HG03095 (cell line): ENCODE data around the gene PLCH2.

ENCODE experiments used
- ATAC-seq: cut with Tn5 transposase; IDR thresholded peaks from one replicate; pipeline ENCODE4 v1.9.1; 2021; ENCODE audit warnings: moderate library complexity; ENCODE audit not compliant: unreplicated experiment

PLCH2 gene

GRCh38 chr1:2477791-2478499 is 1.9 kb downstream of the PLCH2 start:
- ATAC-seq: no peak

GRCh38 chr1:2479186-2479585 is 3.1 kb downstream of the PLCH2 start:
- no peak for ATAC-seq

DNA sequence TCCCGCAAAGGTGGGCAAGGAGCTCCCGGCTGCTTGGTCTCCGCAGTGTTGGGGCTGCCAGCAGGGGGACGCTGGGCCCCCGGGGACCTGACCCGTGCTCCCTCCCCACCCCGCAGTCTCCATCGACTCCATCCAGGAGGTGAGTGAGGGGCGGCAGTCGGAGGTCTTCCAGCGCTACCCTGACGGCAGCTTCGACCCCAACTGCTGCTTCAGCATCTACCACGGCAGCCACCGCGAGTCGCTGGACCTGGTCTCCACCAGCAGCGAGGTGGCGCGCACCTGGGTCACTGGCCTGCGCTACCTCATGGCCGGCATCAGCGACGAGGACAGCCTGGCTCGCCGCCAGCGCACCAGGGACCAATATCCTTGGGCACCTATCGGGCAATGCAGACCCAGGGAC is 3.5 kb downstream of the PLCH2 start:
- ATAC-seq: no peak

- ATAC-seq: no peak
Observed at GRCh38 chr1:2480236-2480985, 4.3 kb downstream of the PLCH2 start.

GRCh38 chr1:2480986-2481364 is 4.9 kb downstream of the PLCH2 start:
- no peak for ATAC-seq

GRCh38 chr1:2481885-2482284 is 5.8 kb downstream of the PLCH2 start:
- ATAC-seq: no peak

- ATAC-seq: no peak
Observed at GRCh38 chr1:2482588-2482987, 6.5 kb downstream of the PLCH2 start.

- ATAC-seq: no peak
Observed at GRCh38 chr1:2483026-2483425, 6.9 kb downstream of the PLCH2 start.

GRCh38 chr1:2483970-2484369 is 7.9 kb downstream of the PLCH2 start:
- ATAC-seq: no peak

GRCh38 chr1:2486041-2486440 is 10.0 kb downstream of the PLCH2 start:
- no peak for ATAC-seq

DNA sequence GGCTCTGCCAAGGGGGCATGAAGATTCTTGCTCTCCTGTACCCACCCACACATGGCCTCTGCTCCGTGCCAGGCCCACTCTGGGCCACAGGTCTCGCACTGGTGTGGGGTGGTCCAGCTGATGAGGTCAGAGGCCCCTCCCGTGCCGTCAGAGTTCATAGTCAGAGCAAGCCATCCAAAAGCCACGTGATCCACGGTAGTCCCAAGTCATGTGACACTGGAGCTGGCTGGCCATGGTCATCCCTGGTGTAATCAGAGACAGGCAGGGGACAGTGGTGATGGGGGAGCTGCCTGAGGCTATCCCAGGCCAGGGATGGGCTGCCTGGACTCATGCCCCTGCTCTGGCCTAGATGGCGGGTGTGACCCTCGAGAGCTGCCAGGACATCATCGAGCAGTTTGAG is 10.5 kb downstream of the PLCH2 start:
- ATAC-seq: no peak

GRCh38 chr1:2488688-2489087 is 12.6 kb downstream of the PLCH2 start:
- no peak for ATAC-seq

- ATAC-seq: no peak
Observed at GRCh38 chr1:2489615-2490014, 13.5 kb downstream of the PLCH2 start.

- ATAC-seq: no peak
Observed at GRCh38 chr1:2492091-2492490, 16.0 kb downstream of the PLCH2 start.

- no peak for ATAC-seq
Observed at GRCh38 chr1:2493218-2493617, 17.1 kb downstream of the PLCH2 start.

DNA sequence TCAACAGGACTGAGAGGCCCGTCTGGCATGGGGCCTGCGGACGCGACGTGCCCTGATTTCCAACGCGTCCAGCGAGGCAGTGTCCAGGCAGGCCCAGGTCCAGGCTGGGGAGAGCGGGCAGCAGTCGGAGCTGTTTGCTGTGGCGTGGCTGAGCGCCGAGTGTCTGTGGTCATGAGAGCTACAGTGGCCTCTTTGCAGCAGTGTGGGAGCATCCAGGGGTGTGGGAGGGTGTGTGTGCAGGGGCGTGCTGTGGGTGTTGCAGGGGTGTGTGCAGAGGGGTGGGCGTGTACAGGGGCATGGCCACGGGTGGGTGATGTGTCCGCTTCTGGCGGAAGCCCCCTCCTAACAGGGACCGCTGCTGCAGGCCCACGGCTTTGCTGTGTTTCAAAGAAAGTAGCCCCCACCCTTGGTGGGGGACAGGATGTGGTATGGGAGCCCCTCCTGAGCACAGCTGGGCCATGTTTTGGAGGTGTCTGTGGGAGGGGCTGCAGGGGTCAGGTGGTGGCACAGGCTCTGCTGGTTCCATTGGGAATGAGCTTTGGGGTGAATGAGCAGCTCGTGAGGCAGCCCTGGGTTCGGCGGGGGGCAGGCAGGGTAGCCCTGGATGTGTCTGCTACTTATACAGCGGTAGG is 17.7 kb downstream of the PLCH2 start:
- no peak for ATAC-seq

DNA sequence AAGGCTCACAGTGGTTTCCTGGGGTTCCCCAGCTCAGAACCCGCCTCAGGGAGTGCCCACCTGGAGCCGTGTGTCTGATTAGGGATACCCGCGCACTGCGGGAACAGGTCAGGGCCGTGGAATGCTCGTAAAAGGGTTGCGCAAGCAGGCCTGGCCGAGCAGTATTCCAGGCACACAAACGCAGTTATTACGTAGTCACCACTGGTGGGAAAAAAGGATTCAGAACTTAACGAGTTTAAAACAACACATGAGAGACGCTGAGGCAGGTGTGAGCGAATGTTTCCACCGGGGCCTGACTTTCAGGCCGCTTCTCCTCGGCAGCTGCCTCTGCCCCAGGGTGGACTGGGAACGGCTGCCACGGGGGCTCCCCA is 18.2 kb downstream of the PLCH2 start:
- no peak for ATAC-seq

- no peak for ATAC-seq
Observed at GRCh38 chr1:2495026-2495425, 18.9 kb downstream of the PLCH2 start.

- no peak for ATAC-seq
Observed at GRCh38 chr1:2495546-2495945, 19.5 kb downstream of the PLCH2 start.

- no peak for ATAC-seq
Observed at GRCh38 chr1:2496087-2496622, 20.1 kb downstream of the PLCH2 start.

DNA sequence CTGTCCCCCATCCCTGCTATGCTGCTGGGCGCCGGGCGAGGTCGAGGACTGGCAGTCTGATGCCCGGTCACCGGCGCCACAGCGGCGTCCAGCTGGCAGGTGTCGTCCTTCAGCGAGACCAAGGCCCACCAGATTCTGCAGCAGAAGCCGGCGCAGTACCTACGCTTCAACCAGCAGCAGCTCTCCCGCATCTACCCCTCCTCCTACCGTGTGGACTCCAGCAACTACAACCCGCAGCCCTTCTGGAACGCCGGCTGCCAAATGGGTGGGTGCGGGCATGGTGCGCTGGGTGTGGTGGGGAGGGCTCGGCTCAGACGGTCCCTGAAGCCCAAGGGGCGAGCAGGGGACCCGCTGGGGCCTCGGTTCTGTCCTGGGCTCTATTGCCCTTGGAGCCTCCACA is 20.7 kb downstream of the PLCH2 start:
- ATAC-seq: no peak

GRCh38 chr1:2497891-2498290 is 21.8 kb downstream of the PLCH2 start:
- ATAC-seq: no peak
